ENCODE measurements around the gene ZDHHC21. TPM values are rescaled to one million over a fixed set of nuclear protein-coding genes. Genes with fewer than 3 reads are reported as not detected.

Gene ZDHHC21
- total RNA-seq, 1 experiment from 2014 or later: 3.4 TPM

DNA sequence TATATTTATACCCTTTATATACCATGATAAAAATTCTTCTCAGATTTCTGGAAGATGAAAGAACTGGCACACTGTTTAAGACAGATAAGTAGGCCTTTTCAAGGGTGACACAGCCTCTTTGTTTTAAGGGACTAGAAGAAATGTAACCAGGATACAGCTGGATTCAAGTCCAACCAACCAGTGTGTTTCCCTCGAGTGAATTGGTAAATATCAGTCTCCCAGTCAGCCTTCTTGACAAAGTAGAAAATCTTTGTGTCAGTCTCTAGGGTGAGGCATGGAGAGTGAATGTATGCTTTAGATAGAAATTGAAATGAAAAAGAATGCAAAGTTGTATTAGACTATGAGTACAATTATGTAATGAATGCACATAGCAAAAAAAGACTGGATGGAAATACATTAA, 119.1 kb downstream of the ZDHHC21 start:
- Histone ChIP-seq H3K9me3 (ENCODE audit: control insufficient read depth, insufficient read depth, low read depth, low read length) (no peaks in the 10 kb centered on the region), H3K4me3 (ENCODE audit: low read depth in 2 of 2, low read length in 2 of 2) (no peak overlapping the region), H3K4me1 (ENCODE audit: control insufficient read depth, insufficient read depth, low read length) (no peaks in the 10 kb centered on the region), H3K36me3 (ENCODE audit: control insufficient read depth, insufficient read depth, low read length) (no peaks in the 10 kb centered on the region), H3K27ac (ENCODE audit: low read length) (no peak overlapping the region), H3K27me3 (ENCODE audit: control insufficient read depth, insufficient read depth, low read length) (no peaks in the 10 kb centered on the region)
- no peak for ATAC-seq
- POLR2A ChIA-PET: no interaction called here
- TF ChIP-seq TCF7L2 (IDR thresholded peaks at IDR 0.05; ENCODE audit: low read depth, low read length): no peak
- in situ Hi-C loops (cut with HindIII; ENCODE audit: low pct_unique_long_range_greater_than_20kb, low sequenced_read_pairs): no loop called here
- intact Hi-C loops (cut with micrococcal nuclease; ENCODE audit: unreplicated experiment): no loop called here
- CTCF ChIA-PET: no interaction called here
- no peak for DNase-seq (ENCODE audit: low read depth, low spot score)
- BruUV-seq (replicated peaks): no TSS peak

DNA sequence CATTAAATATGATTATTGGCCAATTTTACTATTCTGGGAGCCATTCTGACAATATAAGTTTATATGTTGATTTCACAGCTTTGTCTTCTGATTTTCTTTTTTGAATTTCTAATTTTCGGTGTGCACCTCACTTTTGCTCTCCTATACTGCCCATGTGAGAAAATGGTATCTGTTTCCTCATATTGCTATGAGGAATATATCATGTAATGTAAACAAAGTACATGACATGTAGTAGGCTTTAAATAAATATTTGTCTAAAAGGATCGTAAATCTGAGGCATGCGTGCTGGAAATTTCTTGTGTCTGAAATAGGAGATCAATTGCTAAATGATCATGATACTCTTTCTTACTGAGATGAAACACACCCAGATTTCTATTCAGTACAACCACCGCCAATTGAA, 119.9 kb downstream of the ZDHHC21 start:
- Histone ChIP-seq H3K9me3 (ENCODE audit: control insufficient read depth, insufficient read depth, low read depth, low read length) (no peaks in the 10 kb centered on the region), H3K4me3 (ENCODE audit: low read depth in 2 of 2, low read length in 2 of 2) (no peak overlapping the region), H3K27ac (ENCODE audit: low read length) (no peak overlapping the region), H3K4me1 (ENCODE audit: control insufficient read depth, insufficient read depth, low read length) (no peaks in the 10 kb centered on the region), H3K27me3 (ENCODE audit: control insufficient read depth, insufficient read depth, low read length) (no peaks in the 10 kb centered on the region), H3K36me3 (ENCODE audit: control insufficient read depth, insufficient read depth, low read length) (no peaks in the 10 kb centered on the region)
- ChIA-PET POLR2A (no interaction called here), CTCF (no interaction called here)
- TF ChIP-seq, protein P1, sequence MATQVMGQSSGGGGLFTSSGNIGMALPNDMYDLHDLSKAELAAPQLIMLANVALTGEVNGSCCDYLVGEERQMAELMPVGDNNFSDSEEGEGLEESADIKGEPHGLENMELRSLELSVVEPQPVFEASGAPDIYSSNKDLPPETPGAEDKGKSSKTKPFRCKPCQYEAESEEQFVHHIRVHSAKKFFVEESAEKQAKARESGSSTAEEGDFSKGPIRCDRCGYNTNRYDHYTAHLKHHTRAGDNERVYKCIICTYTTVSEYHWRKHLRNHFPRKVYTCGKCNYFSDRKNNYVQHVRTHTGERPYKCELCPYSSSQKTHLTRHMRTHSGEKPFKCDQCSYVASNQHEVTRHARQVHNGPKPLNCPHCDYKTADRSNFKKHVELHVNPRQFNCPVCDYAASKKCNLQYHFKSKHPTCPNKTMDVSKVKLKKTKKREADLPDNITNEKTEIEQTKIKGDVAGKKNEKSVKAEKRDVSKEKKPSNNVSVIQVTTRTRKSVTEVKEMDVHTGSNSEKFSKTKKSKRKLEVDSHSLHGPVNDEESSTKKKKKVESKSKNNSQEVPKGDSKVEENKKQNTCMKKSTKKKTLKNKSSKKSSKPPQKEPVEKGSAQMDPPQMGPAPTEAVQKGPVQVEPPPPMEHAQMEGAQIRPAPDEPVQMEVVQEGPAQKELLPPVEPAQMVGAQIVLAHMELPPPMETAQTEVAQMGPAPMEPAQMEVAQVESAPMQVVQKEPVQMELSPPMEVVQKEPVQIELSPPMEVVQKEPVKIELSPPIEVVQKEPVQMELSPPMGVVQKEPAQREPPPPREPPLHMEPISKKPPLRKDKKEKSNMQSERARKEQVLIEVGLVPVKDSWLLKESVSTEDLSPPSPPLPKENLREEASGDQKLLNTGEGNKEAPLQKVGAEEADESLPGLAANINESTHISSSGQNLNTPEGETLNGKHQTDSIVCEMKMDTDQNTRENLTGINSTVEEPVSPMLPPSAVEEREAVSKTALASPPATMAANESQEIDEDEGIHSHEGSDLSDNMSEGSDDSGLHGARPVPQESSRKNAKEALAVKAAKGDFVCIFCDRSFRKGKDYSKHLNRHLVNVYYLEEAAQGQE (IDR thresholded peaks at IDR 0.05; ENCODE audit: insufficient read depth in 1 of 2, low read depth in 2 of 2, low read length in 1 of 2): no peak
- TF ChIP-seq POLR2AphosphoS5 (IDR thresholded peaks at IDR 0.05; ENCODE audit: low read depth, low read length) (no peak), SIN3A (IDR thresholded peaks at IDR 0.05; ENCODE audit: borderline replicate concordance, insufficient read depth, low read depth, low read length) (no peak), TCF7L2 (IDR thresholded peaks at IDR 0.05; ENCODE audit: low read depth, low read length) (no peak)
- TF ChIP-seq, protein P2, sequence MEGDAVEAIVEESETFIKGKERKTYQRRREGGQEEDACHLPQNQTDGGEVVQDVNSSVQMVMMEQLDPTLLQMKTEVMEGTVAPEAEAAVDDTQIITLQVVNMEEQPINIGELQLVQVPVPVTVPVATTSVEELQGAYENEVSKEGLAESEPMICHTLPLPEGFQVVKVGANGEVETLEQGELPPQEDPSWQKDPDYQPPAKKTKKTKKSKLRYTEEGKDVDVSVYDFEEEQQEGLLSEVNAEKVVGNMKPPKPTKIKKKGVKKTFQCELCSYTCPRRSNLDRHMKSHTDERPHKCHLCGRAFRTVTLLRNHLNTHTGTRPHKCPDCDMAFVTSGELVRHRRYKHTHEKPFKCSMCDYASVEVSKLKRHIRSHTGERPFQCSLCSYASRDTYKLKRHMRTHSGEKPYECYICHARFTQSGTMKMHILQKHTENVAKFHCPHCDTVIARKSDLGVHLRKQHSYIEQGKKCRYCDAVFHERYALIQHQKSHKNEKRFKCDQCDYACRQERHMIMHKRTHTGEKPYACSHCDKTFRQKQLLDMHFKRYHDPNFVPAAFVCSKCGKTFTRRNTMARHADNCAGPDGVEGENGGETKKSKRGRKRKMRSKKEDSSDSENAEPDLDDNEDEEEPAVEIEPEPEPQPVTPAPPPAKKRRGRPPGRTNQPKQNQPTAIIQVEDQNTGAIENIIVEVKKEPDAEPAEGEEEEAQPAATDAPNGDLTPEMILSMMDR (IDR thresholded peaks at IDR 0.05): no peak
- intact Hi-C loops (cut with micrococcal nuclease; ENCODE audit: unreplicated experiment): no loop called here
- in situ Hi-C loops (cut with HindIII; ENCODE audit: low pct_unique_long_range_greater_than_20kb, low sequenced_read_pairs): no loop called here
- no TSS peak for BruUV-seq (replicated peaks)
- ATAC-seq (no peak), DNase-seq (ENCODE audit: low read depth, low spot score) (no peak)

DNA sequence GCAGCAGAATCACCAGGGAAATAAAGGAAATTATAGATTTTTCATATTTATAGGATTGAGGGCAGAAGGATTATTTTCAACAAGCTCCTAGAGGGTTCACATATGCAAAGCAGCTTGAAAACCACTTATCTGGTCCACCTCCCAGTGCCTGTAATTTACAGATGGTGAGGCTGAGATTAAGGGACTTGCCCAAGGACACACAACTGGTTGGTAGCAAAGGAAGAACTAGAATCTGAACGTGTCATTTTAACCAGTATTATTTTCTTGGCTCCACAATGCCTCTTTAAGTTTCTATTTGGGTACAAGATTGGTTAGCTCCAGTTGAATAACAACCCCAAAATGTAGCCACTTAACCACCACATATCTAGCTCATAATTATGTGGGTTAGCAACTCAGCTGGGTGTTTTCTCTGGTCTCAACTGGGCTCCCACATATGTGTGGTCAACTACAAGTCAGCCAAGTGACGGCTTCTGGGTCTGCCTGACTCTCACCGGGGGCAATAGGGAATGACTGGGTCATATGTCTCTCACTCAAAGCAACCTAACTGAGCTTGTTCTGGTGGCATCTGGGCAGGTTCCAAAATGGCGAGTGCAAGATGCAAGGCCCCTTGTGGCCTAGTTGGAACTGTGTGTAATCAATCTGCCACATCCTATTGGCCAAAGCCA, 127.7 kb downstream of the ZDHHC21 start:
- no peak for DNase-seq (ENCODE audit: low read depth, low spot score)
- intact Hi-C loops (cut with micrococcal nuclease; ENCODE audit: unreplicated experiment) (no loop called here), in situ Hi-C loops (cut with HindIII; ENCODE audit: low pct_unique_long_range_greater_than_20kb, low sequenced_read_pairs) (no loop called here)
- Histone ChIP-seq H3K4me1 (ENCODE audit: control insufficient read depth, insufficient read depth, low read length) (no peaks in the 10 kb centered on the region), H3K27ac (ENCODE audit: low read length) (no peak overlapping the region), H3K9me3 (ENCODE audit: control insufficient read depth, insufficient read depth, low read depth, low read length) (no peaks in the 10 kb centered on the region), H3K4me3 (ENCODE audit: low read depth in 2 of 2, low read length in 2 of 2) (no peak overlapping the region), H3K36me3 (ENCODE audit: control insufficient read depth, insufficient read depth, low read length) (no peaks in the 10 kb centered on the region), H3K27me3 (ENCODE audit: control insufficient read depth, insufficient read depth, low read length) (no peaks in the 10 kb centered on the region)
- ATAC-seq: no peak
- ChIA-PET POLR2A (no interaction called here), CTCF (no interaction called here)
- no peak for TF ChIP-seq POLR2AphosphoS5 (IDR thresholded peaks at IDR 0.05; ENCODE audit: low read depth, low read length)
- TF ChIP-seq TCF7L2 (IDR thresholded peaks at IDR 0.05; ENCODE audit: low read depth, low read length): no peak
- no peak for TF ChIP-seq SIN3A (IDR thresholded peaks at IDR 0.05; ENCODE audit: borderline replicate concordance, insufficient read depth, low read depth, low read length)
- TF ChIP-seq, protein P1 (IDR thresholded peaks at IDR 0.05; ENCODE audit: insufficient read depth in 1 of 2, low read depth in 2 of 2, low read length in 1 of 2): no peak
- TF ChIP-seq, protein P2 (IDR thresholded peaks at IDR 0.05): no peak
- BruUV-seq (replicated peaks): no TSS peak

Measured in Panc1 (cell line).